NCI-H1436 (cell line): Measurements from ENCODE around the gene TMEM87B.

Experiments
- DNase-seq: peaks from one replicate; lab custom pipeline; 2025; lab: John Stamatoyannopoulos, UW

The TMEM87B gene

DNA sequence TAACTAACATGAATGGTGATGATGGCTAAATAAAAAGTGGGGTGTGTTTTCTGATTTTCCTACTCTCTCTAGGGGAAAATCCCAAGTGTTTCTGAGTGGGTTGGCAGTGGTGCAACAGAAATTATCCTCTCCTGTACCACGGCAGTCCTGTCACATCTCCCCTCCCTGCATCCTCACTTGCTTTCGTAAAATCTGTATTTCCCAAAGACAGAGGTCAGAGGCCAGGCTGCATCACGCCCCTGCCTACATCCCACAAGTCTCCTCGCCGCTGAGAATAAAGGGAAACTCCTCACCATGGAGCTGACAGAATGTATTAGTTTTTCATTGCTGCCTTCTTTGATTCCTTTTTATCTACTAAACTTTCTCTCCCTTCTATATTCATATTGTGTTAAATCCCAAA lies 96.2 kb downstream of the TMEM87B start:
- DNase-seq, result no peak

DNA sequence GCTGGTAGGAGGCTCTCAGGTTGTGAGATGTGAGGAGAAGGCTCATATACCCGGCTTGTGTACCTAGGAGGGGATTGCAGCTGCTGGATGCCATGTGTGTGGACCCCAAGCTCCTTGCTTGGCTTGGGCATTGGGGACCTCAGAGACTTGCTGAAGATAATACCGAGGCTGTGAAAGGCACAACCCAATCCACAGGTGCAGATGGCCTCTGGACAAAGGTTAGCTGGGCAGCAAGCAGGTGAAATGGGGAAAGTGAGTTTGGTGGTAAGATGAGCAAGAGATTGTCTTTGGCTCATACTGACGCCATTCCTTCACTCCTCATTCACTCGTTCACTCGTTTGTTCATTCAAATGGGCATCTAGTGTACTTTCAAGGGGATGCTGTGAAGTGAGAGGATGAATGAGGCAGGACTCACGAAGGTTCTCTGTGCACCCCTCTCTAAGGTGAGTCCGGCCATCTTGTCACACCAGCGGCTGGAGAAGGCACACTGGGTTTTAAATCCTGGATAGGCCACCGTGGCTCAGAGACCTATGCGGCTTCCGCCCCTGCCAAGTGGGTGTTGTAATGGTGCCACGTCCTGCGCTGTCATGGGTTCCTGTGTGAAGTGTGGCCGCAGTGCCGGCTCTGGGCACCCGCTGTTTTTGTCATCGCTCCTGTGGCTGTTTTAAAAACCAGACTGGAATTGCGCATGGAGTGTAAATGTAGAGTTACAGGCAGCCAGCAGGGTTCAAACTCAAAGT lies 96.8 kb downstream of the TMEM87B start:
- DNase-seq, result no peak

DNA sequence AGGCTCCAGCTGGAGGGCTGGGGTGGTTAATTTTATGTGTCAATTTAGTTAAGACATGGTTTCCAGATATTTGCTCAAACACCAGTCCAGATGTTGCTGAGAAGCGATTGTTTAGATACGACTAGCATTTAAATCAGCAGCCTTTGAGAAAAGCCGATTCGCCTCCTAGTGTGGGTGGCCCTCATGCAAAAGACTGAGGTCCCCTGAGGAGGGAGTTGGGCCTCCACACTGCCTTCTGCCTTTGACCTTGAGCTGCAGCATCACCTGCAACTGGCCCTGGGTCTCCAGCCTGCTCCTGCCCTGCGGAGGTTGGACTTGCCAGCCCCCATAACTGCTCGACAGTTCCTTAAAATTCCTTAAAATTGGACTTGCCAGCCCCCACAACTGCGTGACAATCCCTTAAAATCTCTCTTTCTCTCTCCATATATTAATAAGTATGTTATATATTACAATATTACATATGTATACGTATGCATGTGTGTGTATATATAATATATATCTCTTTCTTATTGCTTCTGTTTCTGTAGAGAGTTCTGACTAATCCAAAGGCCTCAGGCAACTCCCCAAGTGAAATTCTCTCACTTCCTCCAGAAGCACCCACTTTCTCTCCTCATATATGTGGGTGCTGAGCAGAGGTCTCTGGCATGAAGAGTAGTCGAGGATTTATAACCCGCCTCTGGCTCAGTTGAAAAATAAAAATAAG lies 97.6 kb downstream of the TMEM87B start:
- DNase-seq, result no peak

DNA sequence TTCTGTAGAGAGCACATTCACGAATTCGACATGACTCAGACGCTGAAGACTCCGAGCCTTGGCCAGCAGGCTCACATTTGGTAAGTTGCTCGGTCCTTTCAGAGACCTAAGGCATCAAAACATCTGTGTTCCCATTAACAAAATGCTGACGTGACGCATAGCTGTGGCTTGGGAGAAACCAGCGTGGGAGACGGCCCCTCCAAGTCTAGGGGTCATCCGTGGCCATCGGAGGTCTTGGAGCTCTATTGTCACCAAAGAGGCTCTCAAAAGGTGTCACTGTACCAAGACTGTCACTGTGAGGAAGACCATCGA lies 98.1 kb downstream of the TMEM87B start:
- DNase-seq, result no peak

DNA sequence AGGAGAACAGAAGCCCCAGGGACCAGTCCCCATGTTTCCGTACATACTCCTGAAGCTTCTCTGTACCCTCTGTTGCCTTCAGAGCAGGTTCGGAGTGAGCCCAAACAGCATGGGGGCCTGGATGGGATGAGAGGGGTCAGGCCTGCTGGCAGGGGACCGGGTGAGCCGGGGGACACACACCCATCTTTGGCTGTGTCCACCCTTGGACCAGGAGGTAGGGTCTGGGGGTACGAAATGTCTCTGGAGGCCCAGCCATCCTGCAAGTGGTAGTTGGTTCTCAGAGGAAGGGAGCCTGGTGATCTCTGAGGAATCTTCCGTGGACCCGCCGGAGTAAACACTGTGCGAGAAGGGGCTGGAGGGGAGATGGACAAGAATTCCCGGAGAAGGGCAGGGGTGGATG lies 98.4 kb downstream of the TMEM87B start:
- no peak for DNase-seq

DNA sequence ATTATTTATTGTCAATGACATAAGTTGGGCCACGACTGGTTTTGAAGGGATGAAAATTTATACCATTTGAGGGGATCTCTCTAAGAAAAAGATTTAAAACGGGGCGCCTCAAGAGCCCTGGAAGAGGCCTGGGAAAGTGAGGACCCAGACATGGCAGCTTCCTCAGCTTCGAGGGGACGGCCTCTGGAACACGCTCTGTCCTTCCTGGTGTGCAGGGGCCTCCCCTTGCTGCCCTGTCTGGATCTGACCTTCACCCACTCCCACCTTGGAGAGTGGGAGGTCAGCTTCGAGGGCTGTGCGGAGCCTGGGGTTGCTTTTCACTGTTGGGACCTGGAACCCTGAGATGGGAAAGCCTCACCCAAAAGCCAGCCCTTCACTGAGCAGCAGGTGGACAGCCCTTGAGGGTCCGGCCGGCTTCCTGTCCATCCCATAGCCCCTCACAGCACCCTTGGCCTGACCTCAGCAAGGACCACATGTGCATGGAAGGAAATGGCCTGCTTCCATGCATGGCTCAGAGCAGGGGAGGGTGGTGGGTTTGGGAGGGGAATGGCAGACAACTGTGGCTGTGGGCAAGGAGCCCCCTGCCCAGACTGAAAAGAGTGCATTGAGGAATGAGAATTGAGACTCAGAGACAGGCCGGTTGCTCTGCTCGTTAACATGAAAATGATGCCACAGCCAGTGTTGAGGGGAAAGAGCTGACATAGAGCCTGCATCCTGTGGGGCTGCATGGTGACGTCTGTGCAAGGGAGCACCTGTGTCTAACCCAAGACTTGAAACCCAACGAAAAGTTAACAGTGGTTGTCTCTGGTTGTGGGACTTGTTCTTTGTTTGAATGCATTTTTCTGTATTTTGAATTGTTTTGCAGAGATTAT lies 99.4 kb downstream of the TMEM87B start:
- no peak for DNase-seq

DNA sequence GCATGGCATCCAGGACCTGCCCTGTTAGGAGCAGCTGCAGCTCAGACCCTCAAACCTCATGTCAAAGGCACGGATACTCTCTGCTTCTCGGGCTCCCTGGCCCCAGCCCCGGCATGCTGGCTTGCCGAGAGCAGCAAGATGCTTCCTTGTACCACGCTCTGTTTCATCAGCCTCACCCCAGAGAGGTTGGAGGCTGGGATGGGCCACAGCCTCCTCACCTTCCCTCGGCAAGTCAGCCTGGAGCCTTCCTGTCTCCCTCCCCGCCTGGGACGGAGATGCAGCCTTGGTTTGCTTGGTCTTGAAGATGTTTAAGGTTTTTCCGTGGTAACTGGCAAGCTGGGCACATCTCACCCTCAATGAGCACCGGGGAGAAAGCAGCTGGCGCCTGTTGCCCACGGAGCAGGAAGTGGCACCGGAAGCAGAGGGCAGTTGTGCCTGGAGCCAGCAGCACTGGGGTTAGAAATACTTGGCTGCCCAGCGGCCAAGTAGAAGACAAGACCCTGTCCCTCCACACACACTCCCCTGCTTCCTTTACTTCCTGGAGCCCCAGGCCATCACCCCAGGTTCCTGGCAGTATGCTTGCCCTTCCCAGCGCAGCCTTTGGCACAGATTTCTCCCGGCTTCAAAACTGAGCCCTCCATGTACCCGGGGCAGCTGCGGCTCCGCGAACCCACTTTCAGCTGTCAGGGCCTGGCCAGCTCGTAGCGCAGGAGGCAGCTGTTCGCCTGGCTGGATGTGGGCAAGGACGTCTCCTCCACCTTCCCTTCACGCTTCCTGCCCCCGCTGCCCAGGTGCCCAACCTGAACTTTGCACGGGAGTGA lies 100.5 kb downstream of the TMEM87B start:
- no peak for DNase-seq

DNA sequence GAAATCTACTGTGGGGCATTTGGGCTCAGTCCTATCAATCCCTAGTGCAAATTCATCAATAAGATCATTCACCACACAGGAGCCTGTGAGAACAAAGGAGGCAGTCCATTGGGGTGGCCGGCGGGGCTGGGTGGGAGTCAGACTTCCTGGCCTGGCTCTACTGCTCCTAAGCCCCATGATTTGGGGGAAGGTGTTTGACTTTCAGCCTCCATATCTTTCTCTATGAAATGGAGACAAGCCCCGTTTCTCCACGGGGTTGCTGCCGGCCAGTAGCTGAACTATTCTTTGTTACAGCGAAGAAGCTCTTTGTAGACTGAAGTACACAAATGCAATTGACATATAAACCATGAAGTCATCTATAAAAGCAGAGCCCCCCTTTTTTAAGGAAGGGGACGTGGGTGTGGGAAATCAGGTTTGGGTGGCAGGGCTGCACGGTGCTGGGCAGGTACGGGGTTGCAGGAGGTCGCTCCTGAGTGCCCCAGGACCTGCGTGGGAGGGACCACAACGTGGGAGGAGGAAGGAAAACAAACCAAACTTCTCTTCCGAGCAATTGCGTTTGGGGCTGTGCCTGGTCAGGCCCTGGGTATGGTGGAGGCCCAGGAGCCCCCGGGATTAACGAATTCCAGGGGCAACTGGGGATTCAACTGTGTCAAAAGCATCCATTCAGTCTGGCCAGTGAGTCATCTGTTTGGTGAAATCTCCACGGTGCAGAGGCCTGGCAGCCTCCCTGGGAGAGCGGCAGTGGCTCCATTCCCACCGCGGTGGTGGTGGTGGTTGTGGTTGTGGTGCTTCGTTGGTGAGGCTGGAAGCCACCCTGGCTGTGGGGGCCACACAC lies 101.3 kb downstream of the TMEM87B start:
- no peak for DNase-seq

DNA sequence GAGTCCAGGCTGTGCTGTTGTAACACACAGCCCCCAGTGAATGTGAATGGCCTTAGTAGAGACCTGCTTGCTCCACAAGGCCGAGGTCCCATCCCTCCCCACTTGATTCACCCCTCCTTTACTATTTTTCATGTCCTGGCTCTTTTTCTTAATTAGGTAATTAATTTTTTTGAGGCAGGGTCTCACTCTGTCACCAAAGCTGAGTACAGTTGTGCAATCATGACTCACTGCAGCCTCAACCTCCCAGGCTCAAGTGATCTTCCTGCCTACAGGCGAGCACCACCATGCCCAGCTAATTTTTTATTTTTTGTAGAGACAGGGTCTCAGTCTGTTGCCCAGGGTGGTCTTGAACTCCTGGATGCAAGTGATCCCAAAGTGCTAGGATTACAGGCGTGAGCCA lies 102.4 kb downstream of the TMEM87B start:
- DNase-seq, result no peak

DNA sequence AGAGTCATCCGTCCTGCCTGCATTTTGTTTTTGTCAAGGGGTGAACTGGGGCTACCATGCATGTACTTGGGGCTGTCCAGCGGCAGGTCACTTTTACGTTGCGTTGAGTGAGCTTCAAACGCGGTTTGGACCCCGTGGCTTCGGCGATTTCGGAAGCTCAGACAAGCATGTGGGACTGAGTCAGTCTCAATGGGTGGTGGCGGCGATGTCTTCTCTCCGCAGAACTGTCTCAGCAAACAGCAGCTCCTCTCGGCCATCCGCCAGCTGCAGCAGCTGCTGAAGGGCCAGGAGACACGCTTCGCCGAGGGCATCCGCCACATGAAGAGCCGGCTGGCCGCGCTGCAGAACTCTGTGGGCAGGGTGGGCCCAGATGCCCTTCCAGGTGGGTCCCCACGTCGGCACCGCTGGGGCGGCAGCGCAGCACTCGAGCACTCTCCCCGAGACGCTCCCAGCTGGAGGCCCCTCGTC lies 104.4 kb downstream of the TMEM87B start:
- DNase-seq, result no peak

DNA sequence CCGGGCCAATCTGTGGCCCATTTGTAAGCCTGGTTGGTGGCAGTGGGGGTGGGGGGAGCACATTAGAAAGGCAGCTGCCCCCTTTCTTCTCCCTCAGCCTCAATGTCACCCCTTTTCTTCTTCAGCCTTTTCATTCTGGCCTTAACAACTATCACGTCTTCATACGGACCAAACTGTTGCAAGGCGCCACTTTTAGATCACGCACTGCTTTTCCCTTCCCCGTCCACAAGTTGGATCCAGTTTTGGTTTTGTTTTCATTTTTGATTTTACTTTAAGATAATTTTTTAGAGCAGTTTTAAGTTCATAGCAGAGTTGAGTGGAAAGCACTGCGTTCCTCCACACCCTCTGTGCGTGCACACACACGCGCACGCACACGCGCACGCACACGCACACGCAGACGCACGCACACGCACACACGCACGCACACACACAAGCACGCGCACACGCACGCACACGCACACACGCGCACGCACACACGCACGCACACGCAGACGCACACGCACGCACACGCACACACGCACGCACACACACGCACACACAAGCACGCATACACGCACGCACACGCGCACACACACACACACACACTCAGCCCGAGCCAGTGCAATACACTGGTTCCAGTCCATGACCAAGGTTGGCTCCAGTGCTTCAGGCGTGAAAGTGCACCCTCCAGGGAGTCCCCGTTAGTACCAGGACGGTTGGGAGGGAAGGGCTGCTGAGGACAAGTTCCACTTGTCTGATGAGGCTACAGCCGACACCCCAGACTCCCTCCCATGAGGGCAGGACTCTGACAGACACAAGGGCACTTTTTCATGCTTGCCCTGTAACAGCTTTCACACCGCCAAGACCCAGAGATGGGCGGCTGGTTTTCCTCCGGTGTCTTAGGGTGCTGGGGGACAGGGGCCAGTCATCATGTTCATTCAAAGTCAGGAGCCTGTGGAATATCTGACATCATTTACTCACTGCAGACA lies 105.5 kb downstream of the TMEM87B start:
- no peak for DNase-seq

DNA sequence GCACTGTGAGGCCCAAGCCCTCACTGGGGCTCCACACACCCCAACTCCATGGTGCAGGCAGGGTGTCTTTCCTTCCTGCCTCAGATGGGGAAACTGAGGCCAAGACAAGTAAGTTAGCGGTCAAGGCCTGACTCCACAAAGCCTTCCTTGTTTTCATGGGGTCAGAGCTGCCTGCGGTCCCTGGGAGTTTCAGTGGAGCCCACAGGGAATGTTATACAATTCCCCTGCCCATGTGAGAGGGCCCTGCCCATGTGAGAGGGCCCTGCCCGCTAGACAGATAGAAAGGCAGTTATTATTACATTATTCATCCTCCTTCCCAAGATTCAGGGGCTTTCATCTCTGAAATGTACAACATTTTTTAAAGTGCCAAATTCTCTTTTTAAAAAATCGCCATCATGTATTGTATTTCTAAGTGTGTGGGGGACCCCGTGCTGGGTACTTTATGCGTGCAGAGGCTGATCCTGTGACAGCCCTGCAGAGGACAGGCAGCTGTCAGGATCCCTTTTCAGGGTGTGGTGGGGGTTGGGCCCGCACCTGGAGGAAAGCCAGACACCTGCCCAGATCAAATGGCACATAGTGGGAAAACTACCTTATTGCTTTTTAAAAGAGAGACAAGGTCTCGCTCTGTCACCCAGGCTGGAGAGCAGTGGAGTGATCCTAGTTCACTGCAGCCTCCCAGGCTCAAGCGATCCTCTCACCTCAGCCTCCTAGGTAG lies 106.5 kb downstream of the TMEM87B start:
- no peak for DNase-seq

DNA sequence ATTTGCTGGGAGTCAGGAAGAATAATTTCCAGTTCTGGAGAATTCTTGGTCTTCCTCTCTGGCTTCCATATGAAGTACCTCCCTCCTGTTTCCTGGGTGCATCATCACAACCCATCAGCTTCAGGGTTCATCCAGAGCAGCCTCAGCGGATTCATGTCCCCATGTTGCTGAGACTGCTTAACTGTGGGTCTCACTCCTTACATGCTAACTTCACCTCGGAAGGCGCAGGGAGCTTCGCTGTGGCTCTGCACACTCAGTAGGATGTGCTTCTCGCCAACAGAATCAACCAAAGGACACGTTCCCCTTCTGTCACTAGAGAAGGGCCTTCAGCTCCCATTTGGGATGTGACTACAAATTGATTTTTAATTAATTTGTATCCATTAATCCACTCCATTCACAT lies 107.3 kb downstream of the TMEM87B start:
- no peak for DNase-seq

DNA sequence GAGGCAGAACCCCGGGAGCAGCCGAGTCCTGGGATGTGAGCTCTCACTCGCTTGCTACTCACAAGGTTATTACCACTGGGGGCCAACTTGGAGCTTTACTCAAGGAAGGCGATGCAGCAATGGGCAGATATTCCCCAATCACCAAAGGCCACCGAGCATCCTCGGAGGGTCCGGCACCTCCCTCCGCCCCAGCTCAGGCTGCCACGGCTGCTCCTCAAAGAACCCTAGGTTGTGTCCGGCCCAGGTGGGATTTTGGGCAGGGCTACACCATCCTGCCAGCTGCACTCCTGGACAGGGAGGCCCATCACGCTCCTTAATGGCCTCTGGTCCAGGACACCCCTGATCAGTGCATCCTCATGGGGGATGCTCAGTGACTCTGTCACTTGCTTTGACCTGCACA lies 107.9 kb downstream of the TMEM87B start:
- no peak for DNase-seq

DNA sequence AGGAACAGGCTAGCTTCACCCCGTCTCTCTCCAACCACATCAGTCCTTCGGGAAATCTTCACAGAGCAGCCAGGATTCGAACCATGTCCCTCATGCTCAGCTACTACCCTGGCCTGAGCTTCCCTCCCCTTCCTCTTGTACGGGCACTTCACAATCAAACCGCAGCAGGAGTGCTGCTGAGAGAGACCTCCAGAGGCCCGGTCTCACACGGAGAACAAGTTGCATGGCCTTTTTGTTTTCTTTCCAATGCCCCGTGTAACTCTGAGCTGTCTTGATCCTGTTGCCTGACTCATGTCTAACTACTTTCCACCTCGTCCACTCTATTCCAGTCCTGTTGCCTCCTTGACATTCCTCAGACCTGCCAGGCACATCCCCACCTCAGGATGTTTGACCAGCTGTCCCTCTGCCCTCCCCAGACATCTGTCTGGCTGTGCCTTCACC lies 108.5 kb downstream of the TMEM87B start:
- no peak for DNase-seq

DNA sequence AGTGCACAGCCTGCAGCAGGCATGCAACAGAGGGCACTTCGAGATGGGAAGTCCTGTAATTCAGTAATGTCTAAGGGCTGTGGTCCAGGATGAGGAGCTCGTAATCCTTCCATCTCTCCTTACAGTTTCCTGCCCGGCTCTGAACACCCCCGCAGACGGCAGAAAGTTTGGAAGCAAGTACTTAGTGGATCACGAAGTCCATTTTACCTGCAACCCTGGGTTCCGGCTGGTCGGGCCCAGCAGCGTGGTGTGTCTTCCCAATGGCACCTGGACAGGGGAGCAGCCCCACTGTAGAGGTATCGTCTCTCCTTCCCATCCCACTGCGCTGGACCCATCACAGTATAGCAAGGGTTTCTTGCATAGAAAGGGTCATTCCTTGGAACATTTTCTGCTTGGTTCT lies 109.8 kb downstream of the TMEM87B start:
- DNase-seq, result no peak

DNA sequence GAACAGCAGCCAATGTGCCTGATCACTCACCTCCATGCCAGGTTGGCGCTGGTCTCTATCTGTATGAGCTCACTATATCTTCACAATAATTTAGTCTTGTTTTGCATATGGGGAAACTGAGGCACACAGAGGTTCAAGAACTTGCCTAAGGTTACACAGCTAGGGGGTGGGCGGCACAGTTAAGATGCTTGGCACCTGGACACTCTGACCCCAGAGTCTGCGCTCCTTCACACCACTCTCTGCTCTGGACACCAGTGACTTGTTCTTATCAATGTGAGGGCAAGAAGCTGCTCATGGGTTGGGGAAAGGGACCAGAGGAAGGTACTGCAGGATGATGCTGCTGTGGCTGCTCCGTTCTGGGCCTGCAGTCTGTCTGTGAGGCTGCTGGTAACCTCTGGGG lies 110.2 kb downstream of the TMEM87B start:
- no peak for DNase-seq

DNA sequence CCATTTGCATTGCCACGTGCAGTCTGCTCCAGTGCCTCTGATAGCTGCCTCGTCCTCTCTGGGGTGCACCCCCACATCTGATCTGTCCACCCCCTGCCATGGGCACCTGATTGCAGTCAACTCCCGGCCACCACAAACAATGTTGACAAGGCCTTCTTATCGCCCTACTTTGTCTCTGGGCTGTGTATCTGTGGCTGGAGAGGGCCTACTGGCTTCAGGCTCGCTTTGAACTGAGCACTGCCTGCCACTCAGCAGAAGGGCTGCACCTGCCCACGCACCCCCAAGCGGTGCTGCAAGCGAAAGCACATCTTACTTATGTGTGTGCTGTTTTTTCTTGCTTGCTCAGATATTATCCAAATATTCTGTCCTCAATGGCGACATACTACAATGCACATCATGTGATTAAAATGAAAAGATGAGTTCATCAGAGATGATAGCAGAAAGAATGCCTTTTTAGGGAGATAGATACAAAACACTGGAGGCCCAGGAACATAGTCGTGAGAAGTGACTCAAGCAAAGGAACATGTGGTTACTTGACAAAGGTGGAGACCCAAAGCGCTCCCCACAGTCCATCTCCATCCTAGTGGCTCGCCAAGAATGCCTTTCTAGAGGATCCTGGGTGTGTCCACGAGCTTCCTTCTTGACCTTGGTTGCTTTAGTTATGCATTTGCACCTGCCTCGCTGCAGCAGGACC lies 111.9 kb downstream of the TMEM87B start:
- no peak for DNase-seq
